Aorta (tissue), 5 donors: ENCODE data around the gene ANK3. TPM values are rescaled to one million over a fixed set of nuclear protein-coding genes. Genes with fewer than 3 reads are reported as not detected.
A peak's percentile ranks its signal among the peaks of the same experiment; 100 is the strongest.

ENCODE experiments used
- ATAC-seq: fragments of 200-7000 bp; cut with Tn5 transposase; one replicate; pipeline ENCODE4 v1.9.1; 2022; ENCODE audit warnings: moderate library complexity; ENCODE audit not compliant: low FRiP score
- DNase-seq, 2 donors: peaks; one replicate each; pipeline ENCODE4 v3.0.0-alpha.2; 2020
- H3K27ac ChIP-seq, 2 donors: one replicate each; pipeline ENCODE4 v1.5.1; 2013; ENCODE audit warnings: low read length in 2 of 2, mild to moderate bottlenecking in 2 of 2, moderate library complexity in 2 of 2, control low read depth in 1 of 2, inconsistent platforms in 1 of 2, low read depth in 1 of 2
- H3K27me3 ChIP-seq, 2 donors: one replicate each; pipeline ENCODE4 v1.6.1; 2013; ENCODE audit warnings: control low read depth in 1 of 2, low read length in 1 of 2, mild to moderate bottlenecking in 1 of 2, moderate library complexity in 1 of 2; ENCODE audit not compliant: insufficient read depth in 2 of 2, control insufficient read depth in 1 of 2
- H3K36me3 ChIP-seq, 2 donors: one replicate each; pipeline ENCODE4 v1.6.1; 2013; ENCODE audit warnings: control low read depth in 1 of 2, low read length in 1 of 2, mild to moderate bottlenecking in 1 of 2; ENCODE audit not compliant: insufficient read depth in 2 of 2, control insufficient read depth in 1 of 2
- H3K4me1 ChIP-seq, 2 donors: one replicate each; pipeline ENCODE4 v1.6.1; 2013; ENCODE audit warnings: low read length in 2 of 2, control low read depth in 1 of 2, mild to moderate bottlenecking in 1 of 2, moderate library complexity in 1 of 2; ENCODE audit not compliant: insufficient read depth in 2 of 2, control insufficient read depth in 1 of 2
- H3K4me3 ChIP-seq, 2 donors: one replicate each; pipeline ENCODE4 v1.5.1; 2013; ENCODE audit warnings: low read length in 2 of 2, control low read depth in 1 of 2, mild to moderate bottlenecking in 1 of 2
- H3K9me3 ChIP-seq: one replicate; pipeline ENCODE4 v1.6.1; 2013; ENCODE audit warnings: mild to moderate bottlenecking, low read length; ENCODE audit not compliant: control insufficient read depth
- WGBS, 2 donors: extraction: QIAGEN DNeasy Blood & Tissue Kit; methylation state at CpG; one replicate each; pipeline ENCODE4 v1.1.7; 2013; 5-methylcytosine and 5-hydroxymethylcytosine counted together
- intact Hi-C, 2 donors: fragments of 100-400 bp; cut with DNase I; formaldehyde crosslinking; loops; one replicate each; pipeline versions ENCODE4 v1.14.2 to v1.15.0; 2022
- polyA plus RNA-seq, 2 donors: library from polyadenylated mRNA; stranded (reverse); fragments of 200-250 nt; gene quantifications; one replicate each; pipeline ENCODE4 v1.2.3, GENCODE V29; 2013
- total RNA-seq, 2 donors: library from RNA; stranded (reverse); fragmentation: NEBNext Ultra II Directional; extraction: Animal tissue kit (Norgen Biotek cat#: 25700); gene quantifications; one replicate each; pipeline ENCODE4 v1.2.1, GENCODE V29; 2021
- donor health status: healthy with polysubstance abuse.
- donor health status: Bipolar disorder and iron deficiency.
- donor health status: DM: no; HTN: no; CAD: no.
- donor health status: DM: no; HTN: no; CAD: no.
- donor health status: DM: yes; HTN: yes; CAD: no.

The ANK3 gene
- total and polyA plus RNA-seq, 4 donors: 16.5 to 38.2 (median 20.6) TPM

DNA sequence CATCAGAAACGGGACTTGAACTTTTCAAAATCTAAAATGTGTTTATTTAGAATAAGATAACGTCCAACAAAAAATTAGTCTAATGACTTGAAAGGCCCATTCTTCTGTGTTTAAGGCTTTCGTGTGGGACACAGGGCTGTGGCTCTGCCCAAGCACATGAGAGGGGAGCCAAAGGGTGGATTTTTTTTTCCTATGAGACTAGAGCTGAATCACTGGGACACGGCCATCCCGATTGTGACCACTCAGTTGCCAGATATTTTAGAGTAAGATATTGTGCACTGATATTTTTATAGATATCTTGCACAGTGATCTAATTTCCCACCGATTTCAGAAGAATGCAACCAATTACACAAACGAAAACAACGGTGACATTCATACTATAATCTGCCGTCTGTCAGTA, 99.9 kb downstream of the ANK3 start:
- H3K4me3 ChIP-seq: no peak overlapping the region
- H3K27me3 ChIP-seq: no peaks in the 10 kb centered on the region
- H3K27ac ChIP-seq: no peak overlapping the region
- H3K4me1 ChIP-seq: peaks cover 4% of the 10 kb centered on the region in 2 donors
- WGBS, 2 donors: 12 to 29% methylated on average over 9 of the region's 9 CpGs
- no peaks in the 10 kb centered on the region for H3K36me3 ChIP-seq
- ATAC-seq: no peak
- no peak for DNase-seq
- intact Hi-C loops: no loop called here
- H3K9me3 ChIP-seq: no peaks in the 10 kb centered on the region

DNA sequence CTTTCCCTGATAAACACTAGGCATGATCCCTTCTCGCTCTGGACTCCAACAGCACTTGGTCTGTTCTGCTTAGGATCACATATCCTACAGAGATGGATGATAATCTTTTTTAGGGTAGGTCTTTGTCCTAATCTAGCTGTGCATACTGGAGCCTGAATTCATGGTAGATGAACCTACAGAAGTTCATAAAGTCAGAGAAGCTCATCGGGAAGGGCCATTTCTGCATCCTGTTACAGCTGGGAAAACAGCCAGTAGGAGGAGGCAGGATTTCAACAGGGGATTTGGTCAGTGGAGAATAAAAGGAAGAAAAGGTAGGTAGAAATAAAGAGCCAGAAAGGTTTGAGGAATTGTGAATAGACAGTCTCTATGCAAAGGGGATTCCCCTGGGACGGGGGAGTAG, 101.4 kb downstream of the ANK3 start:
- H3K27ac ChIP-seq: peak overlapping the region in 1 of 2 donors; percentile 12
- 70 to 71% methylated on average over 3 of the region's 3 CpGs for WGBS, 2 donors
- peaks cover 4% of the 10 kb centered on the region in 2 donors for H3K4me1 ChIP-seq
- H3K27me3 ChIP-seq: no peaks in the 10 kb centered on the region
- H3K36me3 ChIP-seq: no peaks in the 10 kb centered on the region
- intact Hi-C loops: no loop called here
- H3K9me3 ChIP-seq: no peaks in the 10 kb centered on the region
- no peak for DNase-seq
- no peak for ATAC-seq
- H3K4me3 ChIP-seq: no peak overlapping the region

DNA sequence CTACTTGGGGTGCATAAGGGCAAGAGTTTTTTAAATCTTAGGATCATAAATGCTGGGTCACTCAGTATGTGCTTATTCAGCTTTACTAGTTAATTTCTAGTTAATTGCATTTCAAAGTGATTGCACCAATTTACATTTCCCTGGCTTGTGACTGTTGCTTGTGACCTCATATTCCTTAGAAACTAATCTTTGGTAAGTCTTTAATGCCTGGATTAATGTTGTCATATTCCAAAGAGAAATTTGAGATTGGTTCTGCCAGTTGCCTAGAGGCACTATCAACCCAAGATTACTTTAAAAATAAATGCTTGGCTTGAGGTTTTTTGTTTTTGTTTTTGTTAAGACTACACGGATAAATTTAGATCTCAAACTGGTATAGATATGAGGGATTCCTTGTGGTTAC, 103.1 kb downstream of the ANK3 start:
- Histone ChIP-seq H3K9me3 (no peaks in the 10 kb centered on the region), H3K27ac (no peak overlapping the region), H3K36me3 (no peaks in the 10 kb centered on the region), H3K4me1 (peaks cover 4% of the 10 kb centered on the region in 2 donors), H3K4me3 (no peak overlapping the region), H3K27me3 (no peaks in the 10 kb centered on the region)
- ATAC-seq (no peak), DNase-seq (no peak)
- WGBS, 2 donors: 6 to 7% methylated on average over 1 of the region's 1 CpG
- intact Hi-C loops: no loop called here

DNA sequence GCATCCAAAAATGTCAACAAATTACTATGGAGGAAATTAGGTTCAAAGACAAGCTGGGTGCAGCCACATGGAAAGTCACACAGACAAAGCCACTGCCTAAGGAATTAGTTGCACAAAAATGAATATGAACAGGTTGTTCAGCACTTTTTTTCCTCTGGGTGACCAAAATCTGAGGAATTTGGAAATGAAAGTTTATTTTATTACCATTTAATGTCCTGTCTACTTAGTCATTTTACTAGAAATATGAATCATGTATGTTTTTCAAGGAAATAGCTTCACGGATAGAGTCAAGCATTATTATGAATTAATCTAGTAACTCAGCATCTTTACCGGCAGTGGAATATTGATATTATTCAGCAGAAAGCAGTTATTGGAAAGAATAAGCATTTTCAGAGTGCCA, 106.3 kb downstream of the ANK3 start:
- Histone ChIP-seq H3K9me3 (no peaks in the 10 kb centered on the region), H3K4me1 (peaks cover under 1 to 4% of the 10 kb centered on the region in 2 donors), H3K27me3 (no peaks in the 10 kb centered on the region), H3K27ac (no peak overlapping the region), H3K36me3 (no peaks in the 10 kb centered on the region), H3K4me3 (no peak overlapping the region)
- ATAC-seq (no peak), DNase-seq (no peak)
- intact Hi-C loops: no loop called here
- 17 to 28% methylated on average over 2 of the region's 2 CpGs for WGBS, 2 donors

DNA sequence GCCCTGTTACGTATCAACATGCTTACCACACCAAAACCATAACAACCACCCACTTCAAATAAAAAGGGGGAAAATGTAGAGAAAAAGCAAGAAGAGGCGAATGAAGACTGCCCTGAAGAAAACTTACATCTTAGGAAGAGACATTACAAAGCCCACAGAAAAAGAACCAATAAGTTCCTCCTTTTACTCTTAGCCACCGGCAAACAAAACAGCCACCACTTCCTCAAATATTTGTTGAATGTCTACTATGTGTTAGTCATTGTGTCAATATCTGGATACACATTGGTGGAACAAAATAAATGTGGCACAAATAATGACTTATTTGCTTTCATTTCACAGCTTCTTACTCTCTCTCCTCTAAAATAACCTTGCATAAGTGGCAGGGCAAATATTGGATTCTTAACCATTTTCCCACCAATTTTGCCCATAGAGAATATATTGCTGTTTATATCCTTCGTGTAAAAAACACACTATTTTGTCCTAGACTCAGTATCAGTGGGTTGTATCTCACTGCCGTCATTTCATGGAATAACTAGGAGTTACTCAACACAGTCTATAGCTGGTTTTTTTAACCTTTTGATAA, 106.8 kb downstream of the ANK3 start:
- intact Hi-C loops: no loop called here
- Histone ChIP-seq H3K4me3 (no peak overlapping the region), H3K9me3 (no peaks in the 10 kb centered on the region), H3K4me1 (peaks cover 0 to 4% of the 10 kb centered on the region in 2 donors), H3K36me3 (no peaks in the 10 kb centered on the region), H3K27ac (no peak overlapping the region), H3K27me3 (no peaks in the 10 kb centered on the region)
- ATAC-seq (no peak), DNase-seq (peak in 1 of 2 donors; percentile 65)
- 55 to 58% methylated on average over 5 of the region's 5 CpGs for WGBS, 2 donors

DNA sequence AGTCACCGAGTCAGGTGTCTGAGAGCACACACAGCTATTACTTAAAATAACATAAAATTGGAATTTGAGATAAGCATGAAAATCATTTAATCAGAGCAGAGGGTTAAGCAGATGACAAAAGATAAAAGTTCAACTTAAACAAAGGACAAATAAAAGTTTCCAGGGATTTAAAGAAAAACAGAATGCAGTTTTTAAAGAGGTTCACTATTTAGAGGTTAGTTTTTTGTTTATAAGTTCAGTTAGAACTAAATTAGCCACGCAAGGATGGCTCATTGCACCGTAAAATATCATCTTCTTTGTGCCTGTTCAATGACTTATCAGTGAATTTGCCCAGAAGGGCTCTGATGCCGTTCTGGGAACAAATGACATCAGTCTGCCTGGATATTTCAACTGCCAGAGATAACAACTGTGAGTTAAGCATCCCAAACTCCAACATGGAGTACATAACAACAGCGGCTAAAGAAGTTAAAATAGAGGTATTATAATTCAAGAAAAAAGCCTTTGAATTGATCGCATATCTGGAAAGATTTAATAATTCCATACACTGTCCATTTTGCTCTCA, 107.8 kb downstream of the ANK3 start:
- no peak overlapping the region for H3K4me3 ChIP-seq
- 60 to 75% methylated on average over 6 of the region's 6 CpGs for WGBS, 2 donors
- no peaks in the 10 kb centered on the region for H3K36me3 ChIP-seq
- no peak for DNase-seq
- no peaks in the 10 kb centered on the region for H3K27me3 ChIP-seq
- no peaks in the 10 kb centered on the region for H3K4me1 ChIP-seq
- no peak for ATAC-seq
- no peaks in the 10 kb centered on the region for H3K9me3 ChIP-seq
- intact Hi-C loops: no loop called here
- H3K27ac ChIP-seq: no peak overlapping the region

- no peak for DNase-seq
- Histone ChIP-seq H3K9me3 (no peaks in the 10 kb centered on the region), H3K27me3 (no peaks in the 10 kb centered on the region), H3K4me3 (no peak overlapping the region), H3K27ac (no peak overlapping the region), H3K36me3 (no peaks in the 10 kb centered on the region), H3K4me1 (no peaks in the 10 kb centered on the region)
- intact Hi-C loops: no loop called here
- 54 to 76% methylated on average over 1 of the region's 1 CpG for WGBS, 2 donors
- ATAC-seq: no peak
These were observed 108.3 kb downstream of the ANK3 start for GRCh38 chr10:60281331-60281730.

GRCh38 chr10:60280475-60280874, 109.2 kb downstream of the ANK3 start:
- H3K9me3 ChIP-seq: no peaks in the 10 kb centered on the region
- no peaks in the 10 kb centered on the region for H3K27me3 ChIP-seq
- ATAC-seq (no peak), DNase-seq (no peak)
- WGBS, 2 donors: 97 to 100% methylated on average over 2 of the region's 2 CpGs
- H3K4me3 ChIP-seq: no peak overlapping the region
- no peaks in the 10 kb centered on the region for H3K36me3 ChIP-seq
- no peak overlapping the region for H3K27ac ChIP-seq
- intact Hi-C loops: no loop called here
- H3K4me1 ChIP-seq: no peaks in the 10 kb centered on the region

DNA sequence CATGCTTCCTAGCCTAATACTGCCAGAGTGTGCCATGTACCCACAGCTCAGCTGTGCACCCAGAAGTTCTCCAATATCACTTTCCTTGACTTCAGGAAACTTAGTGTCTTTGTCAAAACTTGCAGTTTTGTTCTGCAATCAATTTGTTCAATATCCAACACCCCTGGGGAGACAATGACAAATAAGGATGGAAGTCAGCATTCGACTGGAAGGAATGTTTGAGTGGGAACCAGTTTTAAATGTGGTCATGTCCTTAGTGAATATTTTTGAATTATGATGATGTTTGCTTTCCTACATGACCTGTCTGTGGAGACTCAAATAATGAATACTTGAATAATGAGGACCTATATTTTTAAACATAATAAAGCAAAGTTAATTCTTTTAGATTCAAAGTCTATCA, 112.0 kb downstream of the ANK3 start:
- intact Hi-C loops: no loop called here
- H3K36me3 ChIP-seq: no peaks in the 10 kb centered on the region
- no peak for DNase-seq
- no peaks in the 10 kb centered on the region for H3K4me1 ChIP-seq
- H3K27me3 ChIP-seq: no peaks in the 10 kb centered on the region
- no peak overlapping the region for H3K27ac ChIP-seq
- ATAC-seq: no peak
- no peaks in the 10 kb centered on the region for H3K9me3 ChIP-seq
- no peak overlapping the region for H3K4me3 ChIP-seq
- 59 to 73% methylated on average over 1 of the region's 1 CpG for WGBS, 2 donors
